HepG2 (cell line): ENCODE measurements around the gene CABP4. TPM values are rescaled to one million over a fixed set of nuclear protein-coding genes. Genes with fewer than 3 reads are reported as not detected.

Experiments used
- AGO2 ChIP-seq: fragments of 200-400 bp; formaldehyde crosslinking; optimal IDR thresholded peaks from 2 replicates; pipeline ENCODE3; 2017; ENCODE audit warnings: mild to moderate bottlenecking, low read depth, low read length, moderate library complexity
- DRAP1 ChIP-seq: IDR thresholded peaks from 2 replicates; pipeline ENCODE4 v1.6.1; 2016; ENCODE audit warnings: missing genetic modification reagents, missing compliant biosample characterization
- EZH2 ChIP-seq: conservative IDR thresholded peaks from 2 replicates; pipeline ENCODE4 v1.6.1; 2012; ENCODE audit warnings: mild to moderate bottlenecking, low read depth, low read length, moderate library complexity
- GABPB1 ChIP-seq: IDR thresholded peaks from 2 replicates; pipeline ENCODE4 v1.6.1; 2016; ENCODE audit warnings: mild to moderate bottlenecking, missing genetic modification reagents, moderate library complexity, missing compliant biosample characterization
- HMGXB3 ChIP-seq: sonication (generic); formaldehyde crosslinking; IDR thresholded peaks from 2 replicates; pipeline ENCODE4 v1.4.0; 2020; ENCODE audit warnings: missing genetic modification reagents, borderline replicate concordance
- HMGXB4 ChIP-seq, 2 experiments: sonication (generic) in 1 of 2; formaldehyde crosslinking in 1 of 2; IDR thresholded peaks; 2 replicates each; pipeline versions ENCODE4 v1.4.0 to v1.6.1; 2018 to 2020; ENCODE audit warnings: missing genetic modification reagents in 2 of 2, borderline replicate concordance in 1 of 2, low read depth in 1 of 2, mild to moderate bottlenecking in 1 of 2, missing biosample characterization in 1 of 2
- NR2F6 ChIP-seq, 2 experiments: IDR thresholded peaks; 2 replicates each; pipeline ENCODE4 v1.6.1; 2016; ENCODE audit warnings: antibody characterized with exemption in 1 of 2, mild to moderate bottlenecking in 1 of 2
- NR3C1 ChIP-seq: sonication (generic); formaldehyde crosslinking; IDR thresholded peaks from 2 replicates; pipeline ENCODE4 v1.4.0; 2020; ENCODE audit warnings: missing genetic modification reagents
- ZBTB49 ChIP-seq: sonication (generic); formaldehyde crosslinking; IDR thresholded peaks from 2 replicates; pipeline ENCODE4 v1.4.0; 2020; ENCODE audit warnings: missing genetic modification reagents, borderline replicate concordance
- ZHX1 ChIP-seq: sonication (generic); formaldehyde crosslinking; IDR thresholded peaks from 2 replicates; pipeline ENCODE4 v1.8.1; 2022; ENCODE audit warnings: low read depth, mild to moderate bottlenecking, missing genetic modification reagents
- ZNF468 ChIP-seq: sonication (generic); formaldehyde crosslinking; IDR thresholded peaks from 2 replicates; pipeline ENCODE4 v1.8.0; 2022; ENCODE audit warnings: mild to moderate bottlenecking, moderate library complexity, missing genetic modification reagents
- ZNF780A ChIP-seq: sonication (generic); formaldehyde crosslinking; IDR thresholded peaks from 2 replicates; pipeline ENCODE4 v1.8.0; 2022; ENCODE audit warnings: mild to moderate bottlenecking, missing genetic modification reagents, moderate library complexity
- ZNF784 ChIP-seq: sonication (generic); formaldehyde crosslinking; IDR thresholded peaks from 2 replicates; pipeline ENCODE4 v1.5.1; 2020; ENCODE audit warnings: missing genetic modification reagents, mild to moderate bottlenecking, borderline replicate concordance
- polyA plus RNA-seq, 8 experiments: library from polyadenylated mRNA; depleted of rRNA in 3 of 8; stranded (reverse) in 7 of 8; unstranded in 1 of 8; fragments of >200 nt; fragmentation: Illumina TruSeq in 4 of 8; extraction: Trizol in 4 of 8; gene quantifications; 2 replicates each; pipeline versions ENCODE4 v1.2.1 to v1.2.3, GENCODE V29; 2011 to 2016; ENCODE audit warnings: low read depth in 4 of 8, missing spikeins in 1 of 8, mixed read lengths in 1 of 8; ENCODE audit not compliant: insufficient read depth in 1 of 8
- total RNA-seq, 5 experiments: library from RNA; depleted of rRNA; stranded (reverse); fragments of >200 nt; fragmentation: Illumina TruSeq; extraction: Trizol; gene quantifications; 2 replicates each; pipeline ENCODE4 v1.2.3, GENCODE V29; 2016; ENCODE audit warnings: low read depth in 1 of 5

Gene CABP4
- total and polyA plus RNA-seq, 2 of the 13 experiments (the other 11 are each of a cell fraction or from before 2014, with no cell fraction given): not detected

- TF ChIP-seq HMGXB3 (CRISPR knock-in tag) (peak; percentile 98), AGO2 (no peak), ZNF780A (no peak), EZH2 (no peak), ZBTB49 (CRISPR knock-in tag) (peak; percentile 76), ZHX1 (peak; percentile 93), GABPB1 (peak; percentile 89), HMGXB4 (CRISPR knock-in tag; IDR thresholded peaks at IDR 0.05; ENCODE audit: borderline replicate concordance in 1 of 2, low read depth in 1 of 2) (peak; percentile 76 to 78; a peak in 3 of 4 replicates), NR3C1 (CRISPR knock-in tag) (no peak), DRAP1 (CRISPR knock-in tag) (peak; percentile 62), ZNF784 (CRISPR knock-in tag) (peak; percentile 88; the same call in 1 of the 2 replicates), ZNF468 (CRISPR knock-in tag) (no peak), NR2F6 (IDR thresholded peaks at IDR 0.05) (no peak), NR2F6 (CRISPR knock-in tag; IDR thresholded peaks at IDR 0.05) (peak; percentile 63; the same call in 1 of the 2 replicates)
These were observed 28.0 kb downstream of the CABP4 start, which contains the start of gene AIP (continued) for GRCh38 chr11:67482827-67483798.
